Activated CD4-positive, alpha-beta memory T cell treated with anti-CD3 and anti-CD28 coated beads, Interleukin-2, amount 10 ng/mL, durations not matched to agents 7 days and 5 days (primary cell): ENCODE measurements around the gene WDCP. TPM values are rescaled to one million over a fixed set of nuclear protein-coding genes. Genes with fewer than 3 reads are reported as not detected.
"Not testable (repeated sequence)": the region's sequence is repeated elsewhere in the genome, so short reads cannot be mapped to it uniquely, and the experiment has no call there.

ENCODE experiments used
- CTCF ChIA-PET: fragments of 350-600 bp; sonication (Branson Sonifier 250); formaldehyde crosslinking; loops from one replicate; lab custom pipeline; 2021; ENCODE audit warnings: antibody characterized with exemption, inconsistent platforms; lab: Charles Lee
- POLR2A ChIA-PET: fragments of 350-600 bp; sonication (Branson Sonifier 250); formaldehyde crosslinking; loops from one replicate; lab custom pipeline; 2021; ENCODE audit warnings: antibody characterized with exemption; lab: Charles Lee
- DNase-seq: peaks from one replicate; pipeline ENCODE4 v3.0.0-alpha.2; 2020
- H3K27ac Mint-ChIP-seq: one replicate; pipeline ENCODE4 v1.8.0; 2021; ENCODE audit warnings: mild to moderate bottlenecking, mixed read lengths
- H3K27me3 Mint-ChIP-seq: one replicate; pipeline ENCODE4 v1.8.0; 2021; ENCODE audit warnings: mixed read lengths
- H3K36me3 Mint-ChIP-seq: one replicate; pipeline ENCODE4 v1.8.0; 2021; ENCODE audit warnings: low read depth, mixed read lengths
- H3K4me1 Mint-ChIP-seq: one replicate; pipeline ENCODE4 v1.8.0; 2021; ENCODE audit warnings: mixed read lengths
- H3K4me3 Mint-ChIP-seq: one replicate; pipeline ENCODE4 v1.8.0; 2021; ENCODE audit warnings: mild to moderate bottlenecking, mixed read lengths
- H3K9me3 Mint-ChIP-seq: one replicate; pipeline ENCODE4 v1.8.0; 2021; ENCODE audit warnings: mixed read lengths
- total RNA-seq, 2 experiments: library from RNA; stranded (reverse); gene quantifications; one replicate each; pipeline ENCODE4 v1.2.3, GENCODE V29; 2021

Gene WDCP
- total RNA-seq, 2 experiments from 2014 or later, result 18.5 to 19.1 TPM

- CTCF ChIA-PET, result no interaction called here
Observed at GRCh38 chr2:24016853-24017703, 30.1 kb downstream of the WDCP start.

GRCh38 chr2:24016376-24016761 lies 30.8 kb downstream of the WDCP start:
- Mint-ChIP-seq H3K27me3 (peaks cover 14% of the 10 kb centered on the region), H3K4me1 (peaks cover under 1% of the 10 kb centered on the region), H3K4me3 (no peak overlapping the region), H3K27ac (no peak overlapping the region), H3K36me3 (no peaks in the 10 kb centered on the region), H3K9me3 (no peaks in the 10 kb centered on the region)
- no peak for DNase-seq
- ChIA-PET CTCF (no interaction called here), POLR2A (no interaction called here)

More at GRCh38 chr2:24016853-24017703, 30.1 kb downstream of the WDCP start:
- Mint-ChIP-seq H3K9me3 (no peaks in the 10 kb centered on the region), H3K4me1 (no peaks in the 10 kb centered on the region), H3K4me3 (no peak overlapping the region), H3K27me3 (peaks cover 7% of the 10 kb centered on the region), H3K27ac (no peak overlapping the region), H3K36me3 (no peaks in the 10 kb centered on the region)
- POLR2A ChIA-PET, result no interaction called here
- DNase-seq, result no peak

DNA sequence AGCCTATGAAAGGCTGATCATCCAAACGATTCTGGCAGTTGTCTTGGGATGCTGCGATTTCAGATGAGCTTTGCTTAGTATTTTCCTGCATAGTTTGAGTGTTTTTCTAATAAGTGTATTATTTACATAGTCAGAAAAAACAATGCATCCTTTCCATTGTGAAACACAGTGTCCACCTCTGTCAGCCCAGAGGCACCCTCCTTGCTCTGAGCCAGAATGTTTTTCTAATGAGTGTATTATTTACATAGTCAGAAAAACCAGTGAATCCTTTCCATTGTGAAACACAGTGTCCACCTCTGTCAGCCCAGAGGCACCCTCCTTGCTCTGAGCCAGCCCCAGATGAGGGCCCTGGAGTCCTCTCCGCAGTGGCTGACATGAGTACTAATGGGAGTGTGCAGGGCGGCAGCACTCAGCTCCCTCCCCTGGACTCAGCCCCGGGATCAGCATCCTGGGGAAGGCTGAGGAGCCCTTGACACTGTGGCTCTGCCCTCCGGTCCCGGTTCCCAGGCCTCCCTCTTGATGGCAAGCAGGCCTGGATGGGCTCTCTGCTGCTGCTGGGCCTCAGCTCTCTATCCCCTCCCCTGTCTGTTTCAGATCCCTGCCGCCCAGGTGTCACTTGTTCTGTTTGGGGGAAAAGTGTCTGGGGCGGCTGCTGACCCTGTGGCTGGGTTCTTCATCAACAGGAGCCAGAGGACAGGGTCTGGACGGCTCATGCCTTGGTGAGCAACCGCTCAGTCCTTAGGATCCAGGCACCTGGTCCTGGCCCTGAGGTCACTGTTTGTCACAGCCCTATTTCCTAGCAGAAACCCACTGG lies 31.4 kb downstream of the WDCP start:
- ChIA-PET POLR2A (no interaction called here), CTCF (no interaction called here)
- H3K36me3 Mint-ChIP-seq, result no peaks in the 10 kb centered on the region
- H3K9me3 Mint-ChIP-seq, result no peaks in the 10 kb centered on the region
- H3K4me1 Mint-ChIP-seq, result peaks cover 5% of the 10 kb centered on the region
- H3K4me3 Mint-ChIP-seq, result no peak overlapping the region
- no peak for DNase-seq
- H3K27ac Mint-ChIP-seq, result no peak overlapping the region
- peaks cover 20% of the 10 kb centered on the region for H3K27me3 Mint-ChIP-seq

GRCh38 chr2:24014902-24015301 lies 32.3 kb downstream of the WDCP start:
- CTCF ChIA-PET, H3K4me3 Mint-ChIP-seq, H3K4me1 Mint-ChIP-seq, H3K9me3 Mint-ChIP-seq, H3K27ac Mint-ChIP-seq, POLR2A ChIA-PET, H3K36me3 Mint-ChIP-seq, DNase-seq: not testable (repeated sequence)
- H3K27me3 Mint-ChIP-seq, result peaks cover 21% of the 10 kb centered on the region

GRCh38 chr2:24012521-24013188 lies 34.5 kb downstream of the WDCP start:
- ChIA-PET POLR2A (interaction anchor here (1.3 kb wide), 1 partner anchor 35 kb away, joined by 3 read pairs; the partner anchor contains the start of gene WDCP), CTCF (no interaction called here)
- Mint-ChIP-seq H3K27me3 (peaks cover 37% of the 10 kb centered on the region), H3K36me3 (no peaks in the 10 kb centered on the region), H3K4me1 (peaks cover 6% of the 10 kb centered on the region), H3K4me3 (no peak overlapping the region), H3K9me3 (no peaks in the 10 kb centered on the region), H3K27ac (no peak overlapping the region)
- no peak for DNase-seq

DNA sequence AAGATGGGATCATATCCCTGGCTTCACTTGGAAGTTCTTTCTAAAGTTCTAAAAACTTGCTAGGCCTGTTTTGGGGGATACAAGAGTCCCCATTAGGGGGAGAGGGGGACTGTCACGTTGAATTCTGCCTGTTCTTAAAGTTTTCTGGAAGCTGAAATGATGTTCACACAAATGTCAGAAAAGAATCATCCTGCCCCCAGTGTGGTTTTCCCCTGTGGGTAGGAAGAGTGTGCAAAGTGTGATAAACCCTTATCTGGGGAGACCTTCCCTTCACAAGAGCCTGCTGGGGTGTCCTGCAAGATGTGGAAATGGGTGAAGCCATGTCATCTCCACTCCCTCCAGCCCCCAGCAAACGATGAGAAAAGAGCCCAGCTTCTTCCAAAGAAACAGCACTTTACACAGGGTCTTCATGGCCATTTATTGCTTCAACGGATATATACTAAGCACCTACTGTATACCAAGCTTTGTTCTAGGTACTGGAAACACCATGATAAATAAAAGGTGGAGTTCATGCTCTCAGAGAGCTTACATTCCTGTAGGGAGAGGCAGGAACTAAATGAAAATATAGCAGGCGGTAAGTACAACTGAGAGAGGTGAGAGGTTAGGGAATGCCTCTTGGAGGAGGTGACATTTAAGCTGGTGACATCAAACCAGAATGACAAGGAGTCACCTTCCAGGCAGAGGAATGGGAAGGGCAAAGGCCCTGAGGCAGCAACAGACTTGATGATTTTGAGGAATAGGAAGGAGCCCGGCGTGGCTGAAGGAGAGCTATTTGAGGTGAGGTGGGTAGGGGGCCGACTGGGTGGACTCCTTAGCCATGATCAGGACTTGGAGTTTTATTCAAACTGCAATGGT lies 35.7 kb downstream of the WDCP start:
- no peak overlapping the region for H3K27ac Mint-ChIP-seq
- H3K27me3 Mint-ChIP-seq, result peaks cover 37% of the 10 kb centered on the region
- no peak for DNase-seq
- POLR2A ChIA-PET, result interaction anchor here (1.3 to 1.4 kb wide), 2 partner anchors 36 to 71 kb away, joined by 3 to 4 read pairs; partner anchors contain the start of genes UBXN2A and WDCP
- no peak overlapping the region for H3K4me3 Mint-ChIP-seq
- CTCF ChIA-PET, result interaction anchor here (1.4 kb wide), 1 partner anchor 72 kb away, joined by 3 read pairs; no protein-coding TSS in a partner anchor
- H3K9me3 Mint-ChIP-seq, result no peaks in the 10 kb centered on the region
- H3K36me3 Mint-ChIP-seq, result no peaks in the 10 kb centered on the region
- peaks cover 6% of the 10 kb centered on the region for H3K4me1 Mint-ChIP-seq

- no peak overlapping the region for H3K4me3 Mint-ChIP-seq
- peaks cover 37% of the 10 kb centered on the region for H3K27me3 Mint-ChIP-seq
- peaks cover 6% of the 10 kb centered on the region for H3K4me1 Mint-ChIP-seq
- CTCF ChIA-PET, result interaction anchor here (1.4 kb wide), 1 partner anchor 73 kb away, joined by 3 read pairs; no protein-coding TSS in a partner anchor
- POLR2A ChIA-PET, result interaction anchor here (1.4 to 1.8 kb wide), 2 partner anchors 70 to 111 kb away, joined by 4 read pairs; partner anchors contain the start of gene UBXN2A
- no peaks in the 10 kb centered on the region for H3K36me3 Mint-ChIP-seq
- no peaks in the 10 kb centered on the region for H3K9me3 Mint-ChIP-seq
- no peak for DNase-seq
- no peak overlapping the region for H3K27ac Mint-ChIP-seq
Observed at GRCh38 chr2:24010477-24011249, 36.5 kb downstream of the WDCP start.

GRCh38 chr2:24009680-24010476 lies 37.3 kb downstream of the WDCP start, which contains the start of gene MFSD2B:
MFSD2B (plus strand) TSS chr2:24010085; CDS start chr2:24010097, 12 bp downstream.
- Mint-ChIP-seq H3K4me1 (peaks cover 6% of the 10 kb centered on the region), H3K27me3 (peaks cover 37% of the 10 kb centered on the region), H3K27ac (no peak within 1 kb of the TSS), H3K9me3 (no peaks in the 10 kb centered on the region), H3K4me3 (no peak within 1 kb of the TSS), H3K36me3 (no peaks in the 10 kb centered on the region)
- POLR2A ChIA-PET, result interaction anchor here (1.8 kb wide), 1 partner anchor 112 kb away, joined by 4 read pairs; no protein-coding TSS in a partner anchor
- CTCF ChIA-PET, result no interaction called here
- DNase-seq, result no peak

- no peak overlapping the region for H3K27ac Mint-ChIP-seq
- H3K9me3 Mint-ChIP-seq, result no peaks in the 10 kb centered on the region
- DNase-seq, result no peak
- peaks cover 6% of the 10 kb centered on the region for H3K4me1 Mint-ChIP-seq
- H3K4me3 Mint-ChIP-seq, result no peak overlapping the region
- H3K36me3 Mint-ChIP-seq, result no peaks in the 10 kb centered on the region
- POLR2A ChIA-PET, result interaction anchor here (1.1 to 1.8 kb wide), 2 partner anchors 38 to 113 kb away, joined by 3 to 4 read pairs; partner anchors contain the start of gene WDCP
- CTCF ChIA-PET, result no interaction called here
- H3K27me3 Mint-ChIP-seq, result peaks cover 36% of the 10 kb centered on the region
Observed at GRCh38 chr2:24009367-24009679, 37.9 kb downstream of the WDCP start.

GRCh38 chr2:24008672-24009366 lies 38.4 kb downstream of the WDCP start:
- peaks cover 36% of the 10 kb centered on the region for H3K27me3 Mint-ChIP-seq
- CTCF ChIA-PET, result no interaction called here
- H3K36me3 Mint-ChIP-seq, result no peaks in the 10 kb centered on the region
- no peaks in the 10 kb centered on the region for H3K9me3 Mint-ChIP-seq
- no peak overlapping the region for H3K27ac Mint-ChIP-seq
- H3K4me1 Mint-ChIP-seq, result peaks cover 6% of the 10 kb centered on the region
- POLR2A ChIA-PET, result interaction anchor here (1.1 to 1.8 kb wide), 2 partner anchors 39 to 113 kb away, joined by 3 to 4 read pairs; partner anchors contain the start of gene WDCP
- no peak overlapping the region for H3K4me3 Mint-ChIP-seq
- no peak for DNase-seq
